Stimulated activated CD8-positive, alpha-beta memory T cell treated with anti-CD3 and anti-CD28 coated beads, Interleukin-12 subunit alpha, Interleukin-12 subunit beta, amount 100 ng/mL, for 4 hours (primary cell): ENCODE measurements around the gene CELF2.

ENCODE experiments used
- DNase-seq: peaks from one replicate; pipeline ENCODE4 v3.0.0-alpha.2; 2020; ENCODE audit warnings: low read depth

Gene CELF2

GRCh38 chr10:11201911-11202310 is 184.2 kb downstream of the CELF2 start:
- no peak for DNase-seq

- DNase-seq: no peak
Measured at GRCh38 chr10:11204351-11204942, 186.8 kb downstream of the CELF2 start.

DNA sequence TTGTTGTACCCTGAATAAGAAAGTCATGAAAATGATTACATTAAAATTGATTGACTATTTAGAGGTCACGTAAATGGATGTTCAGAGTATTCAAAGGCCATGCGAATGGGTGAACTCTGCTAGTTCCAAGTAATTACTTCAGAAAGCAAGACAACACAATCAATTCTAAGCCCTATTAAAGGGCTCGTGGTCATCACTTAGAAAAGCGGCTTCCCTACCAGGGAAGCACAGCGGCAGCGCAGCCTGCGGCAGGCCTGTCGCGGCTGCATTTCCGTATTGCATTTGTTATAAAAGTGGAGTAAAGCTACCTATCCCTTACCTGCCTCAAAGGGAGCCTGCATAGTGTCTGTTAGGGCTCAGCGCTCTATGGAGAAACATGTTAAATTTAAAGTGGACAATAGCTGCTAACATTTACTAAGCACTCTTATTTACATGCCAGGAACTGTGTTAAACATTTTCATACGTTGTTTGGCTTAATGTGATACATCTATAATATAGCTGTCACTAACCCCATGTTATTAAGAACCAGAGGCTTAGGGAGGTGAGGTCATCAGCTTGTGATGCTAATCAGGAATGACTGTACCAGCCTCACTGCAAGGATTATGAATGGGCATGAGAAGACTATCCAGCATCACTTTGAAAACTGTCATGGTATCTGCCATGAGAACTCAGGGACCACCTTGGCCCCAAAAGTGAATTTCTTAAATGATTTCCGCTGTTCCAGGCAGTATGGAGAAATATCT is 187.5 kb downstream of the CELF2 start:
- DNase-seq: no peak

GRCh38 chr10:11206676-11207559 is 189.2 kb downstream of the CELF2 start:
- DNase-seq: no peak

DNA sequence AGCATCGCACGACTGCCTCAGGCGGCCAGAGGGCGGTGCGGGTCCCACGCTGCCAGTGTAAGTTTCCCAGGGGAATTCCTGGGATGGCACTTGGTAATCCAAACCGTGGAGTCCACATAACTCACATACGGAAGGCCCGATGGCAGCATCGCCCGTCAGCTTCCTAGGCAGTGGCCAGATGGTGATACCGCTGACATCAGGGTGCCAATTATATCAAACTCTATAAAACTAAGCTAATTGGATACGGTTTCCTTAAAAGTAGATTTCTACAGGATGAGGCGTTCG is 189.8 kb downstream of the CELF2 start:
- DNase-seq: no peak

- no peak for DNase-seq
Measured at GRCh38 chr10:11208243-11208642, 190.6 kb downstream of the CELF2 start.

DNA sequence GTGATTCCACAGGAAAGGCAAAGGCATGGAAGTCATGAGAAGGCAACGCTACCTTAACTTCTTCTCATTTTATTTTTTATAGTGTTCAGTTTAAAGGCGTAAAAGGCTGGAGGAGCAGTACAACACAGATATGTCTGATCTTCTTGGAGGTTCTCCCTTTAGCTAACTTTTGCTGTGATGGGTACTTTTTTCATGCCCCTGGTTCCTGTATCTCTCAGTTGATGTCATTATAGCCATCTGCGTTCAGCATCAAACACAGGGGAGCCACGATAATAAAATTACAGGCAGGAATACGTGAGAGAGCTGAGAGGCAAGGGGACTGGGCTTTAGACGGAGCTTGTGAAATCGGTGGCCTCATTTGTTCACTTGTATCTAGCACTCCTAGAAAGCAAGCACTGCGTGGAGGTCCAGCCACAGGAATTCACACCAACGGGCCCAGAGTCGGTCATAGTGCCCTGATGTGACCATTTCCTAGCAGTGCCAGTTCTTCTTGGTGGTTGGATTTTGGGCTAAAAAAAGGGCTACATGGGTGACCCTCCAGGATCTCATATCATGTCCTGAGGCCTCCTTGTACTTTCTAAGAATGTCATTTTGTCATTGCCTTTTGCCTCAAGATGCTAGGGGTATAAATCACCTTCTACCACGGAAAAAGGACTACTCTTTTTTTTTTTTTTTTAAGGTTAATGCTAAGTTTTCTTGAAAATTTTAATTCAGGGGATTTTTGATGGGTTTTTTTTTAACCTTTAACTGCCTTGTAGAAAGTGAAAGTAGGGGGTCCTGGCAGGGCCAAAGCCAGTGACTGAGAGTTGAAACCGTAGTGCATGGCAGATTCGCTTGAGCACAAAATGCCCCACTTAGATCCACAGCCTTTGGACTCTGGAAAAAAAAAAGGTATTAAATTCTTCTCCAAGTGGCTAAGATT is 191.5 kb downstream of the CELF2 start:
- DNase-seq: no peak

- no peak for DNase-seq
Measured at GRCh38 chr10:11209830-11210181, 192.1 kb downstream of the CELF2 start.

DNA sequence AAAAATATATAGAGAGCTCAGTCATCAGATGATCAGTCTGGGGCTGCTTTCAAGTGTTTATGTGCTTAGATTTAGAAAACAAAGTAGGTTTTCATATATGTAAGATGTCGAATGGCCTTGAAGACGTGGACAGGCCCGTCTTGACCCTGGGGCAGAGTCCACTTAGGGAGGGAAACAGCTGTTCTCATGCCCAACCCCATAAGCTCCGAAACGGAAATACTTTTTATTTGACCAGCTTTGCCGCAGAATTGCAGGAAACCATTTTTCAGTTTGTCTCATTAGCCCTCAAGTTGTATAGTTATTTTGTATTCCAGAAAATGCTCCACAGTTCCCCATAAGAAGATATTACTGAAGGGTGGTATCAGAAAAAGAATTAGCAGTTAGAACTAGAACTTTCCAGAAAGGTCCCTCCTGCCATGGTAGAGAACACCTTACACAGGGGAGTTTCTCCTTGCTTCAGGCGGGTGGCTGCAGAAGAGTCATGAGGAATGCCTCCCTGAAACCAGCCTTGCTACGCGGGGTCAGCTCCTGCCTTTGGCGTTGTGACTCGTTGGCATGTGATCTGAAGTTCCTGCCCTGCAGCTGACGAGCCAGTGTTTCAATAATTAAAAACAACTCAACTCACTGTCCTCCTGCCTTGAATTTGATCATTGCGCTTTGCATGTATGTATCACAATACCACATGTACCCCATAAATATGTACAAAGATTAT is 192.7 kb downstream of the CELF2 start:
- no peak for DNase-seq

DNA sequence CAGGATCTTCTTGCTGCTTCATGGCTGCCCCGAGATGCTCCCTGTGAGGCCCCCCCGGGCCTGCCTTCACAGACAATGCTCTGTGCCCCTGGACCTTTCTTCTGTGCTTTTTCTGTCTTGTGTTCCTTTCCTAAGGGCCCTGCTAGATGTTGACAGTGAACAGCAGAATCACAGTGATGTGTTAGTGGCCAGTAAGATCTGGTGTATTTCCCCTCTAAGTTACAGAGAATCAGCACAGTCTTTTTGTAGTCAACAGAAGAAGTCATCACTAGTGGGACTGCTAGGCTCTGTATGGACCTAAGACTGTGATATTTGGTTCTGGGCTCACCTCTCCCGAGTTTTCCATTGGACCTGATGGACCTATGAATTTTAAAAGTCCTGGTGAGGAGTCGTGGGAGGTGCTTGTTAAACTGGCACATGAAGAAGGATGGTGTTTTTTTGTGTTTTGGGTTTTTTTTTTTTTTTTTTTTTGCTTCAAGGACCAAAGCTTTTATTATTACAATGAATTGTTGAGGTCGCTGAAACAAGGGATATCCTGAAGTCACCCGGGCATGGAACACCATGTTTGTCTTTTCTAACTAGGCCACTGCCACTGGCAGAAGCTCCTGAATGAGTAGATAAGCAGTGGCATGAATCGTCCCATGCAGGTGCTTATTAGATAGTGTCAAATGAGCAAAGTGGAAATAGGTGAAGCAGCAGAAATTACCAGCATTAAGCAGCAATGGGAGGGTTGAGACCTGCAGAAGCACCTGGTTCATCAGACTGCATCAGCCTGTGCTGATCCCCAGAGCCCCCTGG is 194.8 kb downstream of the CELF2 start:
- DNase-seq: no peak

GRCh38 chr10:11213137-11213536 is 195.5 kb downstream of the CELF2 start:
- no peak for DNase-seq

- no peak for DNase-seq
Measured at GRCh38 chr10:11214407-11214806, 196.7 kb downstream of the CELF2 start.

DNA sequence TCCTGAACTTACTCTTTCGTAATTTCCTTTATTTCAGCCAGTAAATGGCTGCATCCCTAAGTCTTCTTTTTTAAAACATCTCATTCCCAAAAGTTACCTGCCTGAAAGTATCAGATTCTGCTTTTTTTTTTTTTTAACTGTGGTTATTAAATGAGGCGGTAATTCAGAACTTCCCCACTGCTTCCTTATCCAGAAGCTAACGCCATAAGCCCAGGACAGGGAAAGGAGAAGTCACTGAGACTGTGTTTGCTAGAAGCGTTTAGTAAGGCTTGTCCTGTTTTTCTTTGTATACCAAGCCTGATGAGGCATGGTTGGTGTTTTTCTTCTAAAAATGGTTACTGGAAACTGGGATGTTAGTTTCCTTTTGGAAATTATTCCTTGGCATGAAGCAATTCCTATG is 197.8 kb downstream of the CELF2 start:
- DNase-seq: no peak

GRCh38 chr10:11217521-11217920 is 199.8 kb downstream of the CELF2 start:
- DNase-seq: no peak

DNA sequence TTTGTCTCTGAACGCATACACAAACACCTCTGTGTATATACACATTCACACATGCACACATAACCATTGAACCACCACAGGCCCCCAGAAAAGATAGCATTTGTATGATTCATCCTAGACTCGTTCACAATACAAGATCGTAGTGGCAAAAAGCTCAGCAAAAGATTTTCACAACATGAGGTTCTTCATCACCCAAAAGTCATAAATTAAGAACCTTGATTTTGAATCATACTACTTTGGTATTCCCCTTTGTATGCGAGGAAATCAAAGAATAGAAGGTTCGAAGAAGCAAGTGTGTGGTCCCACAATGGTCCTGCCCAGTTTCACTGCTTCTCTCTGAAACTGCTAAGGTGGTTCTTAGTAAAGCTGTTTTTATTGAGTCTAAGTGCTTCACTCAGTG is 200.7 kb downstream of the CELF2 start:
- DNase-seq: no peak

- no peak for DNase-seq
Measured at GRCh38 chr10:11219431-11219830, 201.8 kb downstream of the CELF2 start.

DNA sequence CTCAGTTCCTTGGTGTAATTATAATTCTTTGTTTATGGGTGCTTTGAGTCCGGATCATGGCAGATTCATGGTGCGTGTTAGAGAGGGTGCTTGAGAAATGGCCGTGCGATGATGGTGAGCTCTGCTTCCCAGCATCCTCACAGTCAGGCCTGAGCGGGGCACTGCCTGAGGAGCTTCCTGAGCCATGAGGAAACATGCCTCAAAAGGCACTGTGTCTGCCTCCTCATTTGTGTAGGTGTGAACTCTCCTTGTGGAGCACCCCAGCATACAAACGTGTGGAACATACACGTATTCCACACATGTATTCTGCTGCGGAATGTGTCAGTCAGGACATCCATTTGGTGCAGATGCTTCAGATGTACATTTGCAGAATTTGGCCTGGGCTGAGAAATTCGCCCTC is 205.4 kb downstream of the CELF2 start:
- DNase-seq: no peak

GRCh38 chr10:11223507-11224140 is 206.0 kb downstream of the CELF2 start:
- no peak for DNase-seq

GRCh38 chr10:11224321-11224720 is 206.6 kb downstream of the CELF2 start:
- DNase-seq: no peak

DNA sequence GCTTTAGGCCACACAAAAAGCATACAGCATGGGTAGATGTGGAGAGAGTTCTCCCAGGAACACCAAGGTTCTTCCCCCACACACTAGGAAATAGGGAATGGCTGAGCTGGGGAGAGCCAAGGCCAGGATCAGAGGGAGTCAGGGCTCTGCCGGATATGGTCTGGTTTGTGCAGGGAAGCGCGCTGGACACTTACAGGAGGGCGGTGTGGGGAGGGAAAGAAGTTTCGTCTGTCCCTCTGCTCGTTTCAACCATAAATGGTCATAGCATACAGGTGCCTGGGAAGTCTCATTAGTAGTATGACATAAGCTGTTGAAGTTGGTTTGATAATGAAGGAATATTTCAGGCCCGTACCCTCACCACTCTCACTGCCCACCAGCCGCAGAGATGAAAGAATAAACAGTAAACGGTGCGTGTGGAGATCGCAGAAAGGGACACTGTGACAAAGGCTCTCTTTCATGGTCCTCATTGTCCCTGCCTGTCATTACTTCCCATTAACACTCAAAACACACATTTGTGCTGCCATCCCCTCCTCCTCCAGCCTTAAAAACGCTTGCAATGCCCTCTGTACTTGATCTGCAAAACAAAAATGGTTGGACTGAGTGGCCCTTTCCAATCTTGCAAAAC is 207.2 kb downstream of the CELF2 start:
- DNase-seq: no peak
